Measurements from ENCODE around the gene SPAG17.

SPAG17 gene

GRCh38 chr1:118117521-118117920, 67.5 kb downstream of the SPAG17 start:
- no peak for DNase-seq

DNA sequence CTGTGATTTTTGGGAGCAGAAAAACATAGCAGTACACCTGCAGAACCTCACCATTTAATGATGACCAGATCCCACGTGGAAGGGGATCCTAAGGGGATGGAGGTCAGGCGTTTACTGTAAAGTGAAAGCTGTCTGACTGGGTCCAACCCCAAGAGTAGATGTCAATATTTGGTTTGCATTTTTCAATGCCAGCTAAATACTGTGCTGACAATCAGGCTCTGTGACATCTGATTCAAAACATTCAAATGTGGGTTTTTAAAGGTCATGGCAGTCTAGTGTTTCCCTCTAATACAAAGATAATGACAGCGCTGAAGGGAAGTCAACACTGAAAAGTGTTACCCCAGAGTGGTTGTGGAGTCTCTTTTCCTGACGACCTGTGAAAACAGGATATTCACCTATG, 68.1 kb downstream of the SPAG17 start:
- no peak for DNase-seq

GRCh38 chr1:118116401-118116800, 68.6 kb downstream of the SPAG17 start:
- DNase-seq = no peak

DNA sequence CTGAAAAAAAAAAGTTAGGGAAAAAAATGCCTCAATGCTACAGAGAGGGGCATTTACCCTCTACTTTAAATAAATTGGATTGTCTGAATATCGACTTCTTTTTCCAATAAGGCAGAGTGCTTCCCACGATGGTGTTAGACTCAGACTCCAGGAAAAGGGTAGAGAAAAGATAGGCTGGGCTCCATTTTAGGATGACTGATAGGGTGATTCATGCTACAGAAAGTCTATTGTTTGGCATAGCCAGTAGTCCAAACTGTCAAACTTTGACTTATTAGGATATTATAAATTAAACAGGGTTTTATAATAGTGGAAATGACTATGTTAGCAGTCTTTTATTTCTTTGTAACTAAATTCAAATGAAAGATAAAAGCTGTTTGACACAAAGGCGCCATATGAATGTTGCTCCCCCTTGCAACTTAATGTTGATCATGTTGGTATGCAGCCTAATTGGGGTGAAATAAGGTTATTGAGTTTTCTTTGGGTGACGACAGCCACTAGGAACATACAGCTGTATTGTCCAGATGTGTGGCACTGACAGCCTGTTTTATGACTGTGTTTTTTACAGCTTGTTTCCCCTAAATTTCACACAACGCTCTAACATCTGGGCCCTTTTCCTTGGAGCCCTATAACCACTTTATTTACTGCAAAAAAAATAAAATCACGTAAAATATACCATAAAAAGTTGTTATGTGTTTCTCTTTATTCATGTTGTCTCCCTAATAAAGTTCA, 69.3 kb downstream of the SPAG17 start:
- no peak for DNase-seq

- DNase-seq = no peak
Measured at GRCh38 chr1:118113261-118113660, 71.8 kb downstream of the SPAG17 start.

GRCh38 chr1:118110580-118110979, 74.4 kb downstream of the SPAG17 start:
- no peak for DNase-seq

DNA sequence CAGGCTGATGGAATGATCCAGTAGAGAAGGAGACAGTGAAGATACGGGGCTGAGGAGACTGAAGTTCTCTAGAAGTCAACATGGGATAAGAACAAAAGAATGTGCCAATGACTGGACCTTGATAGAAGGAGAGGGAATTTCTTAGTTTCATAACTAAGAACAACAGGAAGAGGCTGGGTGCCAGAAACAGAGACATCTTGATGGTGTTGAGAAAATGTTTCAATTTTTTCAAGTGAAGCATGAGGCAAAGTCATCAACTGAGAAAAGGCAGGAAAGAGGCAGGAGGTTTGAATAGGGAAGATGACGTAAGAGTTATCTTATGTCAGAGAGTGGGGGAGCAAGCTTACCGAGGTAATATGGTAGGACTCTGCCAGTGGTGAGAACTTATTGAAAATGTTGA, 80.1 kb downstream of the SPAG17 start:
- DNase-seq = no peak

DNA sequence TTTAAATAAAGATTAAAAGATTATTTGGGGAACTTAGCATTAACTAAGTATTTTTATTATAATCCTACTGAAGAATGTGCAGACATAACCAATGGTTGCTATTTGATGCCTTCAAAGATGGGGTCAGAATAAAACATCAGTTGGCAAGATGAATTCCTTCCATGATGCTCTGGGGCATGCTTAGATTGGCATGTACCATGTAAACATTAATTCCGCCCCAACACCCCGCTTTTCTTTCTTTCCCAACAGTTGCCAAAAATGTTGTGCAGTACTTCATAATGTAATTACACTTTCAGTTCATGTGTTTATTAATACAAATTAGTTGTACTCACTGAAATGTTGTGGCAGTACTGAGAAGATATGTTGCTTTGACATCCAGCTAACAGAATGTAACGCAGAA, 82.6 kb downstream of the SPAG17 start:
- DNase-seq = no peak

DNA sequence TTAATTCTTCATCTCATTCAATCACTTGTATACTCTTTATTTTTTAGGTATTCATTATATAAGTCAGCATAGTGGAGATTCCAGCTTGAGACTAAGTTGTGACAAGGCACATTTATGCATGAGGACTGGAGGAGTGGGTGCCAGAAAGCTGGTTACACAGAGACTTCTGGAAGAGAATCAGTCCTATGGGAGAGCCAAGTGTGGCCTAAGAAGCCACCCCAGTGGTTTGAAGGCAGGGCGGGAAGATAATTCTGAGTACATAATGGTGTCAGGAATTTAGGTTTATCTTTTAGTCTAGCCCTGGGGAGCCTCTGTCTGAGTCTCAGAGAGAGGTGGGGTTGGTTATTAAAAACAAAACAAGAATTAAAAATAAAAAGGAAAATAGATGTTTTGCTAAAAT, 83.0 kb downstream of the SPAG17 start:
- DNase-seq = no peak

GRCh38 chr1:118101515-118101844, 83.5 kb downstream of the SPAG17 start:
- no peak for DNase-seq

DNA sequence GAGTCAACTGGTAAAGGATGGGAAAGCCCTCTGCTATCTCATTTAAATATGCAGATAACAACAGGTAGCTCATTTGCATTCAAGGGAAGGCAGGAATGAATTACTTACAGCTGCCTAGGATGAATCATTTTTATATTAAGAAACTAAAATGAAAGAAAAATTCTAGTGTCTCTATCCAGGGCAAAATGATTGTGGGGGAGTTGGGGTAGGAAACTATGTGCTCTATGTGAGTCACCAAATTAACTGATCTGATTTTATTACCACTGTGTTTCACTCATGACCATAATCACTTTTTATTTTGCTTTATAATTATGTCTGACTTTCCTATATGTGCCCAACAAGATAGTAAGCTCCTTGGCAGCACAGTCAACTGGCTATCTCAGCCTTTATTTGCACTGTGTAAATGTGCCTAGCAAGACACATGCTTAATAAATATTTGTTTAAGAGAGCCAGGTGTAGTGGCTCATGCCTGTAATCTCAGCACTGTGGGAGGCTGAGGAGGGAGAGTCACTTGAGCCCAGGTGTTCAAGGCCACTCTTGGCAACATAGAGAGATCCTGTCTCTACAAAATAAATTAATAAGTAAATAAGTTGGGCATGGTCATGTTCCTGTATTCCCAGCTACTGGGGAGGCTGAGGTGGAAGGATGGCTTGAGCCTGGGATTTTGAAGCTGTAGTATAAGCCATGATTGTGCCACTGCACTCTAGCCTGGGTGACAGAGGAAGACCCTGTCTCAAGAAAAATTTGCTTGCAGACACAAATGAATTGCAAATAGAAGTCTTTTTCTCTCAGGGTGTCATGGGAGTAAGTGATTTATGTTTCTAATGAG, 84.1 kb downstream of the SPAG17 start:
- no peak for DNase-seq

DNA sequence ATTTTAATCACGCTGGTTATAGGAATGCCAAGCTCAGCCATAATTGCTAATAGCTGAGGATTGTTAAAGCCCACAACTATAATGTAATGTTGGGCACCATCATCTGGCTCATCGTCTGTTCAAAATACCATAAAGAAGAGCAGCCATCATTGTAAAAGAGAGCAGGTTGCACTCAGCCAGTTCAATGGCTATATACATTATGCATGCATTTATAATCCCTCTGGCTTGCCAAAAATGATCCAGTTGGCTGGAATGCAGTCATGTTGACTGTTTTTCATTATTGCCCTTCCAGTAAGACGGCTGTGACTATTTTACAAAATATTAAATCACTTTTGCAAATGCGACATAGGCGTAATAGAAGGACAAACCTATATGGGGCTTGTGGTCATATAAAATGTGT, 85.3 kb downstream of the SPAG17 start:
- no peak for DNase-seq

DNA sequence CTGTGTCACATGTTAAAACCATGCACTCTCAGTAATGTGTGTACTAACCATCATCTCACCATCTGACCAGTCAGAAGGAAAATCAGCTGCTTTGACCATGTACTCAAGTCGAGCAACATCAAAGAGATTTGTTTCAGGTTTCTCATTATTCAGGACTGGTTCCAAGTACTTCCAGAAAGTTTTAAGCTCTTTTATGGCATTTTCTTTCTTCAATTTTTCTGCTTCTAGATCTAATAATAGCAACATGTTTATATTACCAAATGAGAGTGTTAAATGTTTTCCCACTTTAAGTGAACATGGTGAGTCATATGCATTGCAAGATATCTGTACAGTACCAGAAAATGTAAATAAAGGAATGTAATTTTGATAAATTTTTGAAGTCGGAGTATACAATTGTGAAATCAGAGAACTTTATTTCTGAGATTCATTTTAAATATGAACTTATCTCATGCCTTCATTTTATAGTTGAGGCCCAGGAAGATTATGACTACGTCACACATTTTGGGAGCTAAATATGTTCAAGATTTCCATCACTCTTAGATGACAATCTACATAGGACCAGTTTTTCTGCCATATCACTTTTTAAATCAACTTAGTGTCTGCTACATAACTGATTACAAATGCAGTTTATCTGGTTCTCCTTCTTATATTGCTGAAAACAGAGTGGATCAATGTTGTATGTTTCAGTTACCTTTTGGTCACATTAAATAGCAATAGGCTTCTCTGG, 87.2 kb downstream of the SPAG17 start:
- no peak for DNase-seq

DNA sequence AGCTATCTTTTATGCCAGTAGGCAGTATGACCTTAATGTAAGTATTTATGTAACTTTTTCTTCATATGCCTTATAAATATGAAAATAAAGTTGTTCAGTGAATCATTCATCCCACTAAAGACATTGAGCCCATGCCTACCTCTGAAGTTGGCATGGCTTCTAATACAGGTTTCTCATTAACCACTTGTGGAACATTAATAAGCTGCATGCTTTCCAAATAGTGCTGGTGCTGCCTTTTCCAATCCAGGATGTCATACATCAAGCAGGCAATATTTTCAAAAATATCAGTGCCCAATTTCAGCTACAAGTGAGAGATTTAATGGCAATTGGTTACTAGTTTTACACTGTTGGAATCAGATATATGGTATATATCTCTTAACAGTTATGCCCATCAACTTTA, 92.0 kb downstream of the SPAG17 start:
- DNase-seq = no peak

DNA sequence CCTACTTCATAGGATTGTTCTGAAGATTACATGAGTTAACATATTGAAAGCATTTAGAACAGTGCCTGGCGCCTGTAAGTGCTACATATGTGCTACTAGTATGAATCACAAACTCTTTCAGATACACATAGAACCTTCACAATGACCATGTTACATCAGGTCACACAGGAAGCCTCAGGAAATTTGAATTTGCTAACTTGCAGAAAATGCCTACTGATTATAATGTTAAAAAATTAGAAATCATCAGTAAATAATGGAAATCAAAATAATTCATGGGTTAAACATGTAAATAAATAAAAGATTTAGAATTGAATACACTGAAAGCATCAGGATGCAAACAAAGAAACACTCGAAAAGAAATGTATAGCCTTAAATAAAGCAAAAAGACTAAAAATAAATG, 94.9 kb downstream of the SPAG17 start:
- no peak for DNase-seq

GRCh38 chr1:118085365-118085764, 99.7 kb downstream of the SPAG17 start:
- DNase-seq = no peak

DNA sequence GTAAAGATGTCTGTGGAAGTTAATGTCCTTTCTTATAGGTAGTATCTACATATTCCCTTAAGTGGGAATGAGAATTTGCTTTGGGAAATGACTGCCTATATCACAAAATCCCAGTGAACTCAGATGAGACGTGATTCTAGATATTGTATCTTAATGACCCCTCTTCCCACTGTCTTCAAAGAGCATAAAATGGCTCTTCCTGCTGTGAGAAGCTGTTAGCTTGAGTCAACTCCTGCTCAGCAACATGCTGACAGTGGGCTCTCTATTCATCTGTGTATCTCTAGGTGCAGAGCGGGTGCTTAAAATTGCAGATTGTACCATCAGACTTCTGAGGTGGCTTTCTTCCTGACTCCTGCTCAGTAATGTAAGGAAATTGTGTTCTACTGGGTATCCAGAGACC, 100.6 kb downstream of the SPAG17 start:
- DNase-seq = no peak

GRCh38 chr1:118082984-118083383, 102.0 kb downstream of the SPAG17 start:
- DNase-seq = no peak

- DNase-seq = no peak
Measured at GRCh38 chr1:118081387-118081786, 103.6 kb downstream of the SPAG17 start.

- no peak for DNase-seq
Measured at GRCh38 chr1:118077331-118078045, 107.5 kb downstream of the SPAG17 start.

DNA sequence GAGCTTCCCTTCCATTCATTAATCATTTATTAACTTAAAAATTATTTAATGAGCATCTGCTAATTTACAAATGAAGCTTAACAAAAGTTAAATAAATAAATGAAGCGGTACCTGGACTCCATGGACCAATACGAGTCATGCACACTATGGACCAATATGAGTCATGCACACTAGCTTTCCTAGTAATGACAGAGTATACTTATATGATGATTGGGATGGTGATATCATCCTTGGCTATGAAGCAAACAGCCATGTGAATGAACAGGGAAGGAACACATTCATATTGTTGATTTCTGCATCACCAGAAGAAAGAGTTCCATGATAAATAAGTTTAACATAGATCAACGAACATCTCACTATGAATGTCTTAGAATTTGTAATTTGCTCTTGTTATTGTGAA, 109.9 kb downstream of the SPAG17 start:
- DNase-seq = no peak

DNA sequence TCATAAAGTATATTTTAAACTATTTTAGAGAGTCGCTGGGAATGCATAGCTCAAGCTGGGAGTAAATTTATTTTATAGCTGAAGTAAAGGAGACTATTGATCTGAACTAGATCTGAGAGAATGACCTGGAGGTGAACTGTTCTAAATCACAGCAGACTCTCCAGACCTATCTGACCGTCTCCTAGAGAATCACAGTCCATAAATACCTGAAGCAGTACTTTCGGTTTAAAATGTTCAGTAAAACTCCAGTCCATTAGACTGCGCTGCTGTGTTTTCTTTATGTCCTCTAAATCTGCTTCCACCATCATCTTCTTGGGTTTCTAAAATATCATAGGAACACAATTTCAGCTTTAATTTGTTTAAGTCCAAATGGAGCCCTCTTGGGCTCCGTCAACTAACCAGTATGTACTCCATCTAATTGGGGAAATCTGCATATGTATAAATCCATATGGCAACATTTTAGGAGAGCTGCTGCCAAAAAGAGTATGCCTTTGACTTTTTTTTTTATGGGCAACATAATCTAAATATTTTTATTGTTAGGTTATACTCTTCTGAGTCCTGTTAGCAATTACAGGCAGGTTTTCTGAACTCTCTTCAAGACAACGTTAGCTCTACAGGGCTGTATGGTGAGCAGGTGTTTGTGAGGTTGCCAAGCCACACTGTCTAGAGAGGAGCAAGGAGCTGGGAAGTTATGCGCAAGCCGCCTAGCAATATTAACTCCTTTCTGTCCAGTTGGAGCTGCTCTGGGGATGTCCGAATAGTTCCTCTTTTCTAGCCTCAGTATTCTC, 111.2 kb downstream of the SPAG17 start:
- no peak for DNase-seq

DNA sequence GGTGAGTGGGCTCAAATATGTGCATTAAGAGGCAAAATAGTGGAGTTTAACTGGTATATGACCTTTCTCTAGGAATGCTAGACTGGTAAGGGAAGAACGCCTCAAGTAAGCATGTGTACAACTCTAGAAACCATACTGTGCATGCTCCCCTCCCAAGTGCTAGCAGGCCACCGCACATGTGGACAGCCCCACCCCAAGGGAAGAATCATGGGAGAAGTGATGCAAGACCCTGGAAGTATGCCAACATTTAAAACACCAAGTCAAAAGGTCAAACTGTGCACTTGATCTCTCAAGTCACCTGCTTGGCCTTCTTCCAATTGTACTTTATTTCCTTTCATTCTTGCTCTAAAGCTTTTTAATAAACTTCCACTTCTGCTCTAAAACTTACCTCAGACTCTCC, 135.0 kb downstream of the SPAG17 start:
- DNase-seq = no peak
